Fibroblast of lung (primary cell): Measurements from ENCODE around the gene SERPINE2.

Experiments used
- EZH2 ChIP-seq: IDR thresholded peaks from 2 replicates; pipeline ENCODE4 v1.5.1; 2012; ENCODE audit warnings: low read length, control low read depth, mild to moderate bottlenecking; ENCODE audit errors: missing control alignments
- TF ChIP-seq, protein P1 (sequence below), 2 donors: IDR thresholded peaks in 1 of 2; conservative IDR thresholded peaks in 1 of 2; 1 replicate in 1 of 2; 2 replicates in 1 of 2; pipeline ENCODE4 v1.5.1; 2011 to 2012; ENCODE audit warnings: low read length in 2 of 2, control low read depth in 1 of 2, inconsistent platforms in 1 of 2, low read depth in 1 of 2, mild to moderate bottlenecking in 1 of 2

DNA sequence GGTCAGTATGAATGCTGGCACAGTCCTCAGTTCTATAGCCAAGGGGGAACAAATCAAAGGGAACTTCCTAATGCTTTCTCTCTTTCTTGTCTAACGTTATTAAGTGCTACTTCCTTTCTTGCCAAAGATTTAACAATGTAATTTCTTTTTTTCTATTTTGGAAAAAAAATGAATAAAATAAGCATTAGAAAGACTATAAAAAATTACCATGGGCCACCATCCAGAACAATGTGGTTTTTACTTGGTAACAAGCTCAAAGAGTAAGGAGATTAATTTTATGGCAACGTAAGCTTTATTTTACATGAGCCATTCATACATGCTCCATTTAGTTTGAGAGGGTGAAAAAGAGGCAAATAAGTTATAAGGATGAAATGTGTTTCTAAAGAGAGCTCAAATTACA lies 40.1 kb downstream of the SERPINE2 start:
- TF ChIP-seq, protein P1, sequence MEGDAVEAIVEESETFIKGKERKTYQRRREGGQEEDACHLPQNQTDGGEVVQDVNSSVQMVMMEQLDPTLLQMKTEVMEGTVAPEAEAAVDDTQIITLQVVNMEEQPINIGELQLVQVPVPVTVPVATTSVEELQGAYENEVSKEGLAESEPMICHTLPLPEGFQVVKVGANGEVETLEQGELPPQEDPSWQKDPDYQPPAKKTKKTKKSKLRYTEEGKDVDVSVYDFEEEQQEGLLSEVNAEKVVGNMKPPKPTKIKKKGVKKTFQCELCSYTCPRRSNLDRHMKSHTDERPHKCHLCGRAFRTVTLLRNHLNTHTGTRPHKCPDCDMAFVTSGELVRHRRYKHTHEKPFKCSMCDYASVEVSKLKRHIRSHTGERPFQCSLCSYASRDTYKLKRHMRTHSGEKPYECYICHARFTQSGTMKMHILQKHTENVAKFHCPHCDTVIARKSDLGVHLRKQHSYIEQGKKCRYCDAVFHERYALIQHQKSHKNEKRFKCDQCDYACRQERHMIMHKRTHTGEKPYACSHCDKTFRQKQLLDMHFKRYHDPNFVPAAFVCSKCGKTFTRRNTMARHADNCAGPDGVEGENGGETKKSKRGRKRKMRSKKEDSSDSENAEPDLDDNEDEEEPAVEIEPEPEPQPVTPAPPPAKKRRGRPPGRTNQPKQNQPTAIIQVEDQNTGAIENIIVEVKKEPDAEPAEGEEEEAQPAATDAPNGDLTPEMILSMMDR (conservative IDR thresholded peaks at IDR 0.05 in 1 of 2, IDR thresholded peaks at IDR 0.05 in 1 of 2; ENCODE audit: low read depth in 1 of 2, low read length in 2 of 2), result no peak
- TF ChIP-seq EZH2, result no peak
